NB4 (cell line): ENCODE measurements around the gene WSB1.

Experiments
- DNase-seq: peaks from one replicate; pipeline ENCODE4 v3.0.0; 2010; ENCODE audit warnings: low read depth
- H3K4me3 ChIP-seq: one replicate; pipeline ENCODE4 v1.5.1; 2011; ENCODE audit warnings: mild to moderate bottlenecking, low read depth, low read length, moderate library complexity
- CTCF ChIP-seq: IDR thresholded peaks from one replicate; pipeline ENCODE4 v1.5.1; 2012; ENCODE audit warnings: low read depth, low read length
- MYC ChIP-seq: IDR thresholded peaks from 2 replicates; pipeline ENCODE4 v1.6.1; 2011; ENCODE audit warnings: low read depth, low read length
- POLR2A ChIP-seq: IDR thresholded peaks from 2 replicates; pipeline ENCODE4 v1.6.1; 2011; ENCODE audit warnings: mild to moderate bottlenecking; ENCODE audit not compliant: insufficient read length; ENCODE audit errors: extremely low read depth
- TF ChIP-seq, protein P1 (sequence below): IDR thresholded peaks from 2 replicates; pipeline ENCODE4 v1.6.1; 2011; ENCODE audit warnings: low read depth, low read length

Gene WSB1

DNA sequence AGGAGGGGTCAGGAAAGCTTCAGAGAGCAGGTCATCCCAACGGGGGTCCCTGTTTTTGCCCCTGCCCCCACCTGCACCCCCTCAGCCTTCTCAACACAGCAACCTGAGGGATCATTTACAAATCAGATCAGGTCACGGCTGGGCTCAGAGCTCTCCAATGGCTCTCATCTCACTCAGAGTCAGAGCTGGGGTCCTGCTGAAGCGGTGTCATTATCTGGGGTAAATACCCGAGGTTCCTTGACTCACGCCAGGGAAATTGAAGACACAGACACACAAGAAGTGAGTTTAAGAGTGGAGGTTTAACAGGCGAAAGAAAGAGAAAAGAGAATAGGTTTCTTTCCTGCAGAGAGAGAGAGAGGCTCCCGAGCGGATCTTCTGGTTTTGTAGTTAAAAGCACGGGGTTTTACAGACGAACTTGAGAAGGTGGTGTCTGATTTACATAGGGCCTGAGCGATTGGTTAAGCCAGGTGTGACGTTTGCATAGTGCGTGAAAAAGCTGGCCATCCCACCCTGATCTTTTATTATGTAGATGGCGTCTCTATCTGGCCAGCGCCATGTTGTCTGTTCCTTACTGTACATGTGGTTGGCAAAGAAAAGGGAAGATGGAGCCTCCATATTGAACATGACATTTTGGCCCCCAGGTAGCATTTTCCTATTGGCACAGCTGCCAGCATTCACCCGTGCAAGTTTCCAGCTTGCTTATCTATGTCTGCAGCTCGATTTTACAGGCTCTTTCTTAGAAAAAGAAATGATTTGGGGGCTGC lies 51.4 kb downstream of the WSB1 start:
- no peak overlapping the region for H3K4me3 ChIP-seq
- no peak for DNase-seq
- no peak for TF ChIP-seq POLR2A
- no peak for TF ChIP-seq MYC
- TF ChIP-seq, protein P1, sequence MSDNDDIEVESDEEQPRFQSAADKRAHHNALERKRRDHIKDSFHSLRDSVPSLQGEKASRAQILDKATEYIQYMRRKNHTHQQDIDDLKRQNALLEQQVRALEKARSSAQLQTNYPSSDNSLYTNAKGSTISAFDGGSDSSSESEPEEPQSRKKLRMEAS = no peak
- no peak for TF ChIP-seq CTCF

GRCh38 chr17:27346228-27346899 lies 52.5 kb downstream of the WSB1 start:
- TF ChIP-seq POLR2A = no peak
- TF ChIP-seq CTCF = no peak
- TF ChIP-seq MYC = no peak
- TF ChIP-seq, protein P1 = no peak
- H3K4me3 ChIP-seq = no peak overlapping the region
- DNase-seq = no peak

DNA sequence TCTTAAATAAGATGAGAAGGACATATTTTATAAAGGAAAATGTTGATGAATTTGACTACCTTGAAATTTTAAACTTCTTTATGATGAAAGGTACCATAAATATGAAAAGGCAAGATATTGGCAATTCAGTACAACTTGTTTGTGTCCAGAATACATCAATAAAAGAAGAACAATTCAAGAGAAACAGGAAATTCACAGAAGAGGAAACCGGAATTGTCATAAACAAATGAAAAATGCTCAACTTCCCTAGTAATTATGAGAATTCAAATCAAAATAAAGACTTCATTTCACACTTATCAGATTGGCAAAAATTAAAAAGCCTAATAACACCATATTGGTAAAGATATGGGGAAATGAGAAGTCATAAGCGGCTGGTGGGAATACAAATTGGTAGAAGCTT lies 54.3 kb downstream of the WSB1 start:
- no peak for TF ChIP-seq CTCF
- no peak for TF ChIP-seq POLR2A
- TF ChIP-seq, protein P1 = no peak
- no peak for TF ChIP-seq MYC
- no peak overlapping the region for H3K4me3 ChIP-seq
- no peak for DNase-seq

DNA sequence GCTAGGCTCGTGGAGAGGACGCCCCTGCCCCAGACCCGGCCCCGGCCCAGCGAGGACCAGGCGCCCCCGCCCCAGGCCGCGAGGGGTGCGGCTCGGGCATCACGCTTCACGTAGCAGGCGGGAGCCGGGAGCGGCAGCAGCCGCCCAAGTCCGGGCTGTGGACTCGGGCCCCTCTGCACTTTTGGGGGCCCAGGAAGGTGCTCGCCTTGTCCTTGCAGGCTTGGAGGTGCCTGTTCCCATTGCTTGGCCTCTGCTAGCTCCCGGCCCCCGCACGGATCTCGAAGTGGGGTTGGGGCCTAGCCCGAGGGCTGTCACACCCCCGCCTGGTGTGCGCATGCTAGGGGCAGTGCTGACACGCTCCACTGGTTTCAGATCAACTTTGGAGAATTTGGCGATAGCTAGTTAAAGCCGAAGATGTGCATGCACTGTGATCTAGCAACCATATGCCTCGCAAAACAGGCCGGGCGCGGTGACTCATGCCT lies 55.7 kb downstream of the WSB1 start:
- H3K4me3 ChIP-seq = no peak overlapping the region
- TF ChIP-seq POLR2A (no peak), MYC (no peak), CTCF (no peak)
- TF ChIP-seq, protein P1 = no peak
- no peak for DNase-seq

DNA sequence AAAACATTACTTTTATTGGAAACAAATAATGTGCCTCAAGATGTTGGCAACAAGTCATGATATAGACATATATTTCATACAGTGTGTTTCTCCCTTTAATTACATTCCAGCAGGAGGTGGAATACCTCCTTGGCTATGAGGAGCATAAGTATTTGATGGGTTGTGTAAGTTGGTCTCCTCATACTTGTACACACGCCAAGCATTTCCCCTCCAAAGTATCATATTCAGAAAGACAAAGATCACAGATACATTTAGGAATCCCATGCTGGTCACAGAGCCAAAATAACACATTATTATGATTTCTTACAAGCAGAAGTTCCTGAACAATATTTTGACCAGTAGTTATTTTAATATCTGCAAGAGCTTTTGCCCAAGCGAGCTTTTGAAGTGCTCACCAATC lies 57.8 kb downstream of the WSB1 start:
- TF ChIP-seq CTCF (no peak), POLR2A (no peak), MYC (no peak)
- TF ChIP-seq, protein P1 = no peak
- DNase-seq = no peak
- H3K4me3 ChIP-seq = no peak overlapping the region
